Measurements from ENCODE around the gene TCF4.

Gene TCF4

GRCh38 chr18:55385770-55386169 lies 202.2 kb downstream of the TCF4 start:
- DNase-seq (ENCODE audit: low read depth in 2 of 2), result no peak

GRCh38 chr18:55384551-55385275 lies 203.3 kb downstream of the TCF4 start:
- DNase-seq (ENCODE audit: low read depth in 2 of 2), result no peak

GRCh38 chr18:55384115-55384514 lies 203.9 kb downstream of the TCF4 start:
- DNase-seq (ENCODE audit: low read depth in 2 of 2), result no peak

GRCh38 chr18:55382277-55382805 lies 205.7 kb downstream of the TCF4 start:
- DNase-seq (ENCODE audit: low read depth in 2 of 2), result no peak

GRCh38 chr18:55381277-55381676 lies 206.7 kb downstream of the TCF4 start:
- no peak for DNase-seq (ENCODE audit: low read depth in 2 of 2)

- no peak for DNase-seq (ENCODE audit: low read depth in 2 of 2)
Observed at GRCh38 chr18:55380589-55380988, 207.4 kb downstream of the TCF4 start.

GRCh38 chr18:55376387-55376786 lies 211.6 kb downstream of the TCF4 start:
- no peak for DNase-seq (ENCODE audit: low read depth in 2 of 2)

GRCh38 chr18:55375930-55376329 lies 212.1 kb downstream of the TCF4 start:
- no peak for DNase-seq (ENCODE audit: low read depth in 2 of 2)

- DNase-seq (ENCODE audit: low read depth in 2 of 2), result no peak
Observed at GRCh38 chr18:55374741-55375140, 213.3 kb downstream of the TCF4 start.

GRCh38 chr18:55372209-55372608 lies 215.8 kb downstream of the TCF4 start:
- no peak for DNase-seq (ENCODE audit: low read depth in 2 of 2)

GRCh38 chr18:55370936-55371335 lies 217.1 kb downstream of the TCF4 start:
- no peak for DNase-seq (ENCODE audit: low read depth in 2 of 2)

- DNase-seq (ENCODE audit: low read depth in 2 of 2), result no peak
Observed at GRCh38 chr18:55369346-55369745, 218.6 kb downstream of the TCF4 start.

GRCh38 chr18:55365342-55365741 lies 222.7 kb downstream of the TCF4 start:
- no peak for DNase-seq (ENCODE audit: low read depth in 2 of 2)

- no peak for DNase-seq (ENCODE audit: low read depth in 2 of 2)
Observed at GRCh38 chr18:55362303-55362702, 225.7 kb downstream of the TCF4 start.

GRCh38 chr18:55361492-55362250 lies 226.3 kb downstream of the TCF4 start:
- DNase-seq (ENCODE audit: low read depth in 2 of 2), result no peak

GRCh38 chr18:55360061-55360460 lies 227.9 kb downstream of the TCF4 start:
- DNase-seq (ENCODE audit: low read depth in 2 of 2), result no peak

- no peak for DNase-seq (ENCODE audit: low read depth in 2 of 2)
Observed at GRCh38 chr18:55356815-55357214, 231.2 kb downstream of the TCF4 start.

GRCh38 chr18:55355223-55355622 lies 232.8 kb downstream of the TCF4 start:
- no peak for DNase-seq (ENCODE audit: low read depth in 2 of 2)

GRCh38 chr18:55354795-55355194 lies 233.2 kb downstream of the TCF4 start:
- no peak for DNase-seq (ENCODE audit: low read depth in 2 of 2)

GRCh38 chr18:55353806-55354205 lies 234.2 kb downstream of the TCF4 start:
- DNase-seq (ENCODE audit: low read depth in 2 of 2), result no peak

GRCh38 chr18:55353391-55353790 lies 234.6 kb downstream of the TCF4 start:
- DNase-seq (ENCODE audit: low read depth in 2 of 2), result no peak

- no peak for DNase-seq (ENCODE audit: low read depth in 2 of 2)
Observed at GRCh38 chr18:55351980-55352714, 235.8 kb downstream of the TCF4 start.

All from stimulated activated CD8-positive, alpha-beta memory T cell treated with anti-CD3 and anti-CD28 coated beads, Interleukin-2, amount 100 ng/mL, for 1 hour (primary cell).